ENCODE data around the gene HS3ST4. TPM values are rescaled to one million over a fixed set of nuclear protein-coding genes. Genes with fewer than 3 reads are reported as not detected.
"Not testable (repeated sequence)": the region's sequence is repeated elsewhere in the genome, so short reads cannot be mapped to it uniquely, and the experiment has no call there.

Gene HS3ST4
- total RNA-seq, 1 donor from 2014 or later: 0.32 TPM

GRCh38 chr16:25750488-25751216, 58.9 kb downstream of the HS3ST4 start:
- DNase-seq (no peak), ATAC-seq (no peak)
- intact Hi-C loops (cut with DNase I): no loop called here
- Histone ChIP-seq H3K4me3 (no peak overlapping the region), H3K27ac (no peak overlapping the region), H3K36me3 (no peaks in the 10 kb centered on the region), H3K4me1 (no peaks in the 10 kb centered on the region), H3K9me3 (no peaks in the 10 kb centered on the region), H3K27me3 (no peaks in the 10 kb centered on the region)
- TF ChIP-seq CTCF (IDR thresholded peaks at IDR 0.05): no peak

DNA sequence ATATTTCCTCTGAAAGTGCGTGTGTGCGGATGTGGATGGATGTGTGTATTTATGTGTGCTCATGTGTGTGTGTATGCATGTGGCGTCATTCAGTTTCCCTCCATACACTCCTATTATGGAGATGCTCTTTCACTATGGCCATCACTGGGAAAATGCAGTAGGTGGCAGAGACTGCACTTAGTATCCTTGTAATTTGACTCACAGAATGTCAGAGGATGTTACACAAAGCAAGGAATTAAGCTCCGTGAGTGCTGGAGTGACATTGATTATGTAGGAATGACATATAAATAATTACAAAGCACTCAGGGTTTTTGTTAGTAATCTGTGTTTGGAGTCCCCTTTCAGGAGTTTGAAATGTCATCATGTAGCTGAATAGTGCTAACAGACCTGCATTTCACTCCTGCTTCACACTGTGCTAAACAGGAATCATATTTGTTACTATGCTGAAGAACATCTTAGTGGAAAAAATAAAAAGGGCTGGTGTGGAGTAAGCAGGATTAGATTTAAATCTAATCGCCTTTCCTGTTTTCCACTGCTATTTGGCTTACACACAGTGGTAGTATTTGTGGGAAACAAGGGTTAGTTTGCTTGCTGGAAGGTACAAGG, 59.6 kb downstream of the HS3ST4 start:
- intact Hi-C loops (cut with DNase I): no loop called here
- Histone ChIP-seq H3K27ac (no peak overlapping the region), H3K27me3 (no peaks in the 10 kb centered on the region), H3K9me3 (no peaks in the 10 kb centered on the region), H3K36me3 (no peaks in the 10 kb centered on the region), H3K4me1 (no peaks in the 10 kb centered on the region), H3K4me3 (no peak overlapping the region)
- ATAC-seq (no peak), DNase-seq (no peak)
- TF ChIP-seq CTCF (IDR thresholded peaks at IDR 0.05): no peak

DNA sequence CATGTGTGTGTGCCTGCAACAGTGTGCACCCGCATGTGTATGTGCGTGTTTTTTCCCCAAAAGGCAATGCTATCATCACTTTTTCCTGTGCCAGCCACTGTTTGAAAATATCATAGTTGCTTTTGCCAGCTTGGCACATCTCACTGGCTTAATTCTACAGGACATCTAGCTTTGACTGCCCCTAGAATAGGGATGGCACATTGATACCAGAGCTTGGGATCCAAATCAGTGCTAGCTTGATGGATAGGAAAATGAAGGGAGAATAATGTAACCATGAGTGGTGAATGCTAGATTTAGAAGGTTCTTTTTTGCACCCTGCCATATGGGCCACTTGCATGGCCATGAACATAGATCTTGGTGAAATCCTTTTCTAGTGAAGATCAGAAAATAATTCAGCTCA, 72.7 kb downstream of the HS3ST4 start:
- intact Hi-C loops (cut with DNase I): no loop called here
- Histone ChIP-seq H3K4me3 (no peak overlapping the region), H3K9me3 (no peaks in the 10 kb centered on the region), H3K36me3 (no peaks in the 10 kb centered on the region), H3K27ac (no peak overlapping the region), H3K27me3 (no peaks in the 10 kb centered on the region), H3K4me1 (no peaks in the 10 kb centered on the region)
- no peak for TF ChIP-seq CTCF (IDR thresholded peaks at IDR 0.05)
- ATAC-seq: no peak
- DNase-seq: no peak

DNA sequence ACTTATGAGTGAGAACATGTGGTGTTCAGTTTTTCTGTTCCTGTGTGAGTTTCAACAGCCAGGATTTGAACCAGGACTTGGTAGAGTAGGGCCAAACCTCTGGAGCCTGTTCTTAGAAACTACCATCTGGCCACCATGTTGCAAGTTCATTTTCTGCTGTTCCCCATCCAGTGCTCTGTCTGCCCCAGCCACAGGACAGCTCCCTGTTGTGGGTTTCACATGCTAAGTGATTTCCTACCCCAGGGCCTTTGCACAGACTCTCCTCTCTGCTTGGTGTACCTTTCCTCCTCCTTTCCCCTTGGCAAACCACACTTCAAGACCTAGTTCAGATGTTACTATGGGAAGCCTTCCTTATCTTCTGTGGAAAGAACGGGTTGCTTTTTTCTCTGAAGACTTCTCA, 79.5 kb downstream of the HS3ST4 start:
- no peak for ATAC-seq
- Histone ChIP-seq H3K27ac (no peak overlapping the region), H3K4me1 (no peaks in the 10 kb centered on the region), H3K27me3 (no peaks in the 10 kb centered on the region), H3K36me3 (no peaks in the 10 kb centered on the region), H3K9me3 (no peaks in the 10 kb centered on the region), H3K4me3 (no peak overlapping the region)
- intact Hi-C loops (cut with DNase I): no loop called here
- DNase-seq: no peak
- TF ChIP-seq CTCF (IDR thresholded peaks at IDR 0.05): no peak

DNA sequence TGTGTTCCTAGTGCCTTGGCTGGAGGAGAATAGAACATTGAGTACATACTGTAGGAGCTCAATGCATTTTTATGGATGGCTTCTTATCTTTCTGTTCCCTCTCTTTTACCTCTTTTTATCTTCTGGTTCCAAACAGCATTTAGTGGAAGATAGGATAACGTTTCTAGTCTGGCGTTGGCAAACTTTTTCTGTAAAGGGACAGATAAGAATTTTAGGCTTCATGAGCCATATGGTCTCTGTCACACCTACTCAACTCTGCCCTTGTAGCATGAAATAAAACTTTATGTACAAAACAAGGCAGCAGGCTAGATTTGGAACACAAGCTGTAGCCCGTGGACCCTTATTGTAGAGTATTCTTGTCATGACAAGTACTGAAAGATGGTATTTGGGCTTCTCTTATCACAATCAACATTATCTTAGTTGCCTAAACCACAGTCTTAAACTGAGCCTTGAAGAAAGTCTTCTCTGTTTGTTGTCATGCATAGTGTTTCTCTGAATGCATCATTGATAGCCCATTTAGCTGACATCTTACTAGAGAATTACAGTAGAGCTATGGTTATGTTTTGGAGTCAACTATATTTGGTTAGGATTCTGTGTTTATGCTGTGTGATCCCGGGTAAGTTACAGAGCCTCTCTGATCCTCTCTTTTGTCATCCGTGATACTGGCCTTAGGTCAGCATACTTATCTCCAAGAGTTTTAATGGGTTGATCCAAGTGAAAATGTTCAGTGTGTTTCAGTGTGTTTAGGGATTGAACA, 80.2 kb downstream of the HS3ST4 start:
- Histone ChIP-seq H3K4me1 (no peaks in the 10 kb centered on the region), H3K27ac (no peak overlapping the region), H3K27me3 (no peaks in the 10 kb centered on the region), H3K36me3 (no peaks in the 10 kb centered on the region), H3K4me3 (no peak overlapping the region), H3K9me3 (no peaks in the 10 kb centered on the region)
- intact Hi-C loops (cut with DNase I): no loop called here
- no peak for TF ChIP-seq CTCF (IDR thresholded peaks at IDR 0.05)
- ATAC-seq: no peak
- no peak for DNase-seq

DNA sequence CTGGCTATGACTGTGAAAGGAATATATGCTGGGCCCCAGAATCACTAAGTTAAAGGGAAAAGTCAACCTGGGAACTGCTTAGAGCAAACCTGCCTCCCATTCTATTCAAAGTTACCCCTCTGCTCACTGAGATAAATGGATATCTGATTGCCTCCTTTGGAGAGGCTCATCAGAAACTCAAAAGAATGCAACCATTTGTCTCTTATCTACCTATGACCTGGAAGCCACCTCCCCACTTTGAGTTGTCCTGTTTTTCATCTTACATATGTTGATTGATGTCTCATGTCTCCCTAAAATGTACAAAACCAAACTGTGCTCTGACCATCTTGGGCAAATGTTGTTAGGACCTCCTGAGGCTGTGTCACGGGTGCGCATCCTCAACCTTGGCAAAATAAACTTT, 84.5 kb downstream of the HS3ST4 start:
- H3K4me1 ChIP-seq; H3K4me3 ChIP-seq; ATAC-seq; H3K27ac ChIP-seq; intact Hi-C loops (cut with DNase I); H3K27me3 ChIP-seq; DNase-seq; H3K9me3 ChIP-seq; H3K36me3 ChIP-seq: not testable (repeated sequence)
